CD4-positive, alpha-beta T cell (primary cell): Measurements from ENCODE around the gene ELAPOR2. TPM values are rescaled to one million over a fixed set of nuclear protein-coding genes. Genes with fewer than 3 reads are reported as not detected.

Experiments
- ATAC-seq: fragments of 200-7000 bp; cut with Tn5 transposase; one replicate; pipeline ENCODE4 v1.10.0; 2022; ENCODE audit warnings: mild to moderate bottlenecking; ENCODE audit not compliant: poor library complexity
- CTCF ChIA-PET: fragments of 350-600 bp; sonication (Branson Sonifier 250); formaldehyde crosslinking; loops from one replicate; lab custom pipeline; 2021; ENCODE audit warnings: antibody characterized with exemption, inconsistent platforms; lab: Charles Lee
- POLR2A ChIA-PET: fragments of 350-600 bp; sonication (Branson Sonifier 250); formaldehyde crosslinking; loops from one replicate; lab custom pipeline; 2021; ENCODE audit warnings: antibody characterized with exemption, inconsistent platforms; lab: Charles Lee
- DNase-seq, 14 experiments: peaks; one replicate each; pipeline ENCODE4 v3.0.0-alpha.2; 2013 to 2020; ENCODE audit warnings: mixed read lengths in 2 of 14
- H3K27ac ChIP-seq, 2 donors: one replicate each; pipeline versions ENCODE4 v1.5.1 to v1.7.0; 2013; ENCODE audit warnings: low read length in 2 of 2, low read depth in 1 of 2, mild to moderate bottlenecking in 1 of 2
- H3K27me3 ChIP-seq, 2 experiments: 1 replicate in 1 of 2; 2 replicates in 1 of 2; pipeline versions ENCODE4 v1.6.1 to v1.7.0; 2013; ENCODE audit warnings: low read length in 2 of 2, control low read depth in 1 of 2, mild to moderate bottlenecking in 1 of 2, moderate library complexity in 1 of 2; ENCODE audit not compliant: insufficient read depth in 2 of 2, control insufficient read depth in 1 of 2
- H3K36me3 ChIP-seq: one replicate; pipeline ENCODE4 v1.6.1; 2013; ENCODE audit warnings: low read length, control low read depth; ENCODE audit not compliant: insufficient read depth
- H3K4me1 ChIP-seq: one replicate; pipeline ENCODE4 v1.6.1; 2013; ENCODE audit warnings: low read length, control low read depth; ENCODE audit not compliant: insufficient read depth
- H3K4me3 ChIP-seq: one replicate; pipeline ENCODE4 v1.5.1; 2013; ENCODE audit warnings: mild to moderate bottlenecking, low read length, moderate library complexity
- H3K9me3 ChIP-seq, 2 experiments: 1 replicate in 1 of 2; 2 replicates in 1 of 2; pipeline versions ENCODE4 v1.6.1 to v1.7.0; 2013; ENCODE audit warnings: low read length in 2 of 2, mild to moderate bottlenecking in 2 of 2, control low read depth in 1 of 2, moderate library complexity in 1 of 2; ENCODE audit not compliant: control insufficient read depth in 1 of 2, insufficient read depth in 1 of 2
- H3K27ac Mint-ChIP-seq: one replicate; pipeline ENCODE4 v1.8.0; 2020; ENCODE audit warnings: mixed read lengths
- H3K27me3 Mint-ChIP-seq: one replicate; pipeline ENCODE4 v1.8.0; 2021; ENCODE audit warnings: mixed read lengths
- H3K36me3 Mint-ChIP-seq: one replicate; pipeline ENCODE4 v1.8.0; 2021; ENCODE audit warnings: low read depth, mixed read lengths
- H3K4me1 Mint-ChIP-seq: one replicate; pipeline ENCODE4 v1.8.0; 2021; ENCODE audit warnings: low read depth, mixed read lengths
- H3K4me3 Mint-ChIP-seq: one replicate; pipeline ENCODE4 v1.8.0; 2020; ENCODE audit warnings: mild to moderate bottlenecking, mixed read lengths
- H3K9me3 Mint-ChIP-seq: one replicate; pipeline ENCODE4 v1.8.0; 2020; ENCODE audit warnings: mixed read lengths
- CTCF ChIP-seq: fragments of 200-600 bp; IDR thresholded peaks from one replicate; pipeline ENCODE4 v1.8.0; 2022; ENCODE audit warnings: antibody characterized with exemption, mild to moderate bottlenecking
- intact Hi-C, 2 experiments: fragments of 100-400 bp; cut with DNase I in 1 of 2; cut with micrococcal nuclease in 1 of 2; formaldehyde crosslinking; loops; one replicate each; pipeline versions ENCODE4 v1.15.1 to v1.9.0; 2023 to 2025; cut with DNase I, micrococcal nuclease
- total RNA-seq, 174 experiments: library from RNA in 2 of 174; stranded (reverse) in 2 of 174; gene quantifications; one replicate each; pipeline ENCODE4 v1.2.3 and lab custom pipeline; 2021 to 2026

ELAPOR2 gene
- total RNA-seq, 2 experiments from 2014 or later = 7.2 to 7.7 TPM

GRCh38 chr7:87082675-87083074 is 23.2 kb upstream of the ELAPOR2 start:
- Mint-ChIP-seq H3K27ac (no peak overlapping the region), H3K4me1 (no peaks in the 10 kb centered on the region)
- CTCF ChIA-PET = no interaction called here

GRCh38 chr7:87075671-87076404 is 16.4 kb upstream of the ELAPOR2 start:
- CTCF ChIA-PET = interaction anchor here (1.0 kb wide), 1 partner anchor 73 kb away, joined by 4 read pairs; no protein-coding TSS in a partner anchor
- no peak overlapping the region for H3K27ac Mint-ChIP-seq
- no peaks in the 10 kb centered on the region for H3K36me3 Mint-ChIP-seq
- TF ChIP-seq CTCF = no peak
- no peaks in the 10 kb centered on the region for H3K9me3 ChIP-seq
- no peaks in the 10 kb centered on the region for H3K4me1 ChIP-seq
- H3K9me3 Mint-ChIP-seq = no peaks in the 10 kb centered on the region
- no peak overlapping the region for H3K4me3 ChIP-seq
- POLR2A ChIA-PET = interaction anchor here (0.7 kb wide), 1 partner anchor 486 kb away, joined by 4 read pairs; no protein-coding TSS in a partner anchor
- intact Hi-C loops = no loop called here
- H3K27ac ChIP-seq = no peak overlapping the region
- H3K4me3 Mint-ChIP-seq = no peak overlapping the region
- no peaks in the 10 kb centered on the region for H3K36me3 ChIP-seq
- no peaks in the 10 kb centered on the region for H3K27me3 ChIP-seq
- DNase-seq (peak in 2 of 14 experiments; percentile 18 to 24), ATAC-seq (no peak)
- H3K27me3 Mint-ChIP-seq = peaks cover 12% of the 10 kb centered on the region
- peaks cover 9% of the 10 kb centered on the region for H3K4me1 Mint-ChIP-seq

More at GRCh38 chr7:87082675-87083074, 23.2 kb upstream of the ELAPOR2 start:
- no peak for TF ChIP-seq CTCF
- no peaks in the 10 kb centered on the region for H3K27me3 ChIP-seq
- intact Hi-C loops = no loop called here
- H3K9me3 ChIP-seq = no peaks in the 10 kb centered on the region
- H3K4me1 ChIP-seq = no peaks in the 10 kb centered on the region
- H3K4me3 Mint-ChIP-seq = no peak overlapping the region
- no peaks in the 10 kb centered on the region for H3K27me3 Mint-ChIP-seq
- POLR2A ChIA-PET = no interaction called here
- H3K27ac ChIP-seq = no peak overlapping the region
- DNase-seq = no peak
- H3K36me3 Mint-ChIP-seq = no peaks in the 10 kb centered on the region
- H3K4me3 ChIP-seq = no peak overlapping the region
- H3K9me3 Mint-ChIP-seq = no peaks in the 10 kb centered on the region
- no peak for ATAC-seq
- H3K36me3 ChIP-seq = no peaks in the 10 kb centered on the region

DNA sequence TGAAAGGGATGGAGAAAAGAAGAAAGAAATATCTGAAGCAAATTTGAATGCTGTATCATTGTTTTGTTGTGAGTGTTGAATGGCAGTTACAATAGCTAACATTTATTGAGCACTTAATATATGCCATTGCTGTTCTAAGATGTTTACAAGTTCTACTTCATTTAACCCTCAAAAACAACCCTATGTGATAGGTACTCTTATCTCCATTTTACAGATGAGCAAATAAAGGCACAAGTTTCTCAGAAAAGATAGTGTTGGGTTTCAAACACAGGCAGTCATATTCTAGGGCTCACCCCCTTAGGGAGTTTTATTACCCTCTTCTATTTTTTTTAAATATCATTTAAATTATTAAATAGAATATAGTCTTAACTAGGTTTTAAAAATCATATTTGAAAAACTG is 8.3 kb upstream of the ELAPOR2 start:
- ChIA-PET POLR2A (no interaction called here), CTCF (no interaction called here)
- DNase-seq = no peak
- Mint-ChIP-seq H3K4me3 (no peak overlapping the region), H3K4me1 (no peaks in the 10 kb centered on the region), H3K36me3 (no peaks in the 10 kb centered on the region), H3K27me3 (peaks cover 28% of the 10 kb centered on the region), H3K9me3 (no peaks in the 10 kb centered on the region), H3K27ac (no peak overlapping the region)
- H3K9me3 ChIP-seq = no peaks in the 10 kb centered on the region
- no peak for TF ChIP-seq CTCF
- intact Hi-C loops = no loop called here
- H3K27ac ChIP-seq = no peak overlapping the region
- no peaks in the 10 kb centered on the region for H3K36me3 ChIP-seq
- no peak overlapping the region for H3K4me3 ChIP-seq
- no peak for ATAC-seq
- H3K4me1 ChIP-seq = no peaks in the 10 kb centered on the region
- H3K27me3 ChIP-seq = peaks cover 0 to 9% of the 10 kb centered on the region in 2 experiments
